GM08714 (cell line): ENCODE data around the gene ARHGAP8.

ENCODE experiments used
- H3K4me3 ChIP-seq: fragments of 200-500 bp; sonication (Bioruptor generic); 2 replicates; pipeline ENCODE4 v1.5.1; 2014; ENCODE audit warnings: mild to moderate bottlenecking, low read length, inconsistent platforms
- ZNF274 ChIP-seq: IDR thresholded peaks from 2 replicates; pipeline ENCODE4 v1.6.1; 2012; ENCODE audit warnings: mild to moderate bottlenecking, low read depth, low read length

ARHGAP8 gene

DNA sequence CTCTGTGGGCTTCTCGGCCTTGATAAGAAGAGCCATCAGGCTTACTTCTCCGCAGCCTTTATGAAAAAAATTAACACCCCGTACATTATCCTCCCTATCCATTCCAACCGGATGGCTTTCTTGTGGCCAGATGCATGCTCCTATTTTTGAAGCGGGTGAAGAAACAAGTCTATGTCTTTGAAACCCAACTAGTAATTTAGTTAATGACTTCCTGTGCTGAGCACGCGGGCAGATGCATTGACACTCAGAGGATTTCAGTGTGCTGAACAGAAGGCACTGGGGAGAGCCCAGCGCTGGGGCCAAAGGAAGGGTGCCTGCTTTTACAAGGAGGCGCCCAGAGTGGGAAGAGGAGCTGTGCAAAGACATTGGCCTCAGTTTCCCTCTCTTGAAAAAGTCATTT, 53.3 kb downstream of the ARHGAP8 start:
- no peak for TF ChIP-seq ZNF274
- no peak overlapping the region for H3K4me3 ChIP-seq

- TF ChIP-seq ZNF274: no peak
- H3K4me3 ChIP-seq: no peak overlapping the region
Observed at GRCh38 chr22:44807232-44807631, 54.9 kb downstream of the ARHGAP8 start.

DNA sequence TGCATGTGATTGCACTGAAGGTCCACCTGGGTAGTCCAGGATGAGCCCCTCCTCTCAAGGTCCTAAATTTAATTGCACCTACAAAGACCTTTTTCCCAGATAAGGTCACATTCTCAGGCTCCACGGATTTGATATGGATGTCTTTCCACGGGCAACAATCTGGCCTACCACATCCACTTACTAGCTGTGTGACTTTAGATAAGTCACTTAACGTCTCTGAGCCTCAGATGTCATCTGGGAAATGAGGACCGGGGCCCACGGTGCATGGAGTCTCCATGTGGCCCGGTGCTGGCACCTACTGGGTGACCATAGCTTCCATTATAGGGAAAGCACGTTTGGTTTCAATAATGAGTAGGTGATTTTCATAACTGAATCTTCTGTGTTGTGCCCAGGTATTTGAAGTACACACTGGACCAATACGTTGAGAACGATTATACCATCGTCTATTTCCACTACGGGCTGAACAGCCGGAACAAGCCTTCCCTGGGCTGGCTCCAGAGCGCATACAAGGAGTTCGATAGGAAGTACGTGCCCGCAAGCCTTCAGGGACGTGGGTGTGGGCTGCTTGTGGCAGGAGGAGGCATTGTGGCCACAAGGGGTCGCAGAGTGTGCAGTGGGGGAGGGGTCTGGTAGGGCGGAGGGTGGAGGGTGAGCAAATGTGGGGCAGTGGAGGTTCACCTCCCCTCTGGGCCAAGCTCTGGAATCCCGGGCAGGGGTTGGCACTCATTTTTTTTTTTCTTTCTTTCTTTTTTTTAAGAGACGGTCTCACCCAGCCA, 55.7 kb downstream of the ARHGAP8 start:
- no peak overlapping the region for H3K4me3 ChIP-seq
- TF ChIP-seq ZNF274: no peak

GRCh38 chr22:44809456-44809855, 57.1 kb downstream of the ARHGAP8 start:
- no peak overlapping the region for H3K4me3 ChIP-seq
- no peak for TF ChIP-seq ZNF274

- no peak for TF ChIP-seq ZNF274
- no peak overlapping the region for H3K4me3 ChIP-seq
Observed at GRCh38 chr22:44811141-44811540, 58.8 kb downstream of the ARHGAP8 start.

DNA sequence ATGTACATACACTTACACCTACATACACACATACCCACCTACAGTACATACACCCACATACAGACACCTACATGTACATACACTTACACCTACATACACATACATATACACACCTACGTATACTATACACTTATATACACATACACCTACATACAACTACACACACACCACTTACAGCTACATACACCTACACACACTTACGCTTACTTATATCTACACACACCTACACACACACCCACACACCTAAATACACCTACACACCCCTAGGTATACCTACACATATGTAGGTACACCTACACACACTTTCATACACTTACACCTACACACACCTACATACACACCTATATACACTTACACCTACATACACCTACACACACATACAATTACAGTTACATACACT, 61.0 kb downstream of the ARHGAP8 start:
- no peak overlapping the region for H3K4me3 ChIP-seq
- no peak for TF ChIP-seq ZNF274

- no peak overlapping the region for H3K4me3 ChIP-seq
- TF ChIP-seq ZNF274: no peak
Observed at GRCh38 chr22:44814266-44815098, 62.1 kb downstream of the ARHGAP8 start.

DNA sequence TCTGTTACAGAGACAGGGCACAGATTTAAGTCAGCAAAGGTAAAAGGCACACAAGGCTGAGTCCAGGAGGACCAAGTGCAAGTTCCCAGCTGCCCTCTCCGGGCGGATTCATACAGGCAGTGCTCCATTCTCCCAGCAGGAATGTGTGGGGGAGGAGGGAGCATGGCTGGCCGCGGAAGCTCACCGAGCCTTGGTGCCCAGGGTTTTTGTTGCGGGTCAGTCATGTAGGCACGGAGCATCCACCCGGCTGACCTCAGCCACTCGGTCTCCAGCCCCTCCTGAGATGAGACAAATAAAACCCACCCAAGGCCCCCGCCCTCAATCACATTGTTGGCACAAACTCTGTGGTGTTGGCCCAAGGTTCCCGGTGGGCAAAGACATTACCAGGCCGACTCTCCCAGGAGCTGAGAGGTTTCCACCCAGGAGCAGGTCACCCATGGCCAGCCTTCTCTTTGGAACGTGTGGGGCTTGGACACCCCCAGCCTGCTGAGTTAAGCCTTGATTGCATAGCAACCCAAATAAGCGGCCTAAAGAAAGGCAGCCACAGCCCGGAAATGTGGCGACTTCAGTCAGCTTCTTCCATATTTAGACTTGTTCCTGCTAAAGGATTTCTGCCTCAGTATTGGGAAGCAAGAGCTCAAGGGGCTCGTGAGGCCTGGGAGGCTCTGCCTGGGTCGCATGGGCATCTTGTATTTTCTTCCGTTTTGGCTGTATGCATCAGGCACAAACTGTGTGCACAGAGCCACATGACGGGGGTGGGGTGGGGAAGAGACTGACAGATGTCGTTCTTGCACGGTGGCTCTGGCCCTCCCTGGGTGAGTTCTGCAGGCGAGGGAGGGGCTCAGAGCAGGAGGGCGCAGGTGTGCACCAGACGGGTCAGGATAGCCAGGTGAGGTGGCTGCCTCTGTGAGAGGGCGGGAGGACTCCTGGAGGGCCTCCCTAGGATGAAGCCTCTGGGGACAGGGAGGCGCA, 63.0 kb downstream of the ARHGAP8 start:
- TF ChIP-seq ZNF274: no peak
- no peak overlapping the region for H3K4me3 ChIP-seq

- no peak overlapping the region for H3K4me3 ChIP-seq
- TF ChIP-seq ZNF274: no peak
Observed at GRCh38 chr22:44816141-44816540, 63.8 kb downstream of the ARHGAP8 start.

GRCh38 chr22:44818727-44819126, 66.4 kb downstream of the ARHGAP8 start:
- TF ChIP-seq ZNF274: no peak
- no peak overlapping the region for H3K4me3 ChIP-seq

- no peak overlapping the region for H3K4me3 ChIP-seq
- TF ChIP-seq ZNF274: no peak
Observed at GRCh38 chr22:44819966-44820631, 67.7 kb downstream of the ARHGAP8 start.

DNA sequence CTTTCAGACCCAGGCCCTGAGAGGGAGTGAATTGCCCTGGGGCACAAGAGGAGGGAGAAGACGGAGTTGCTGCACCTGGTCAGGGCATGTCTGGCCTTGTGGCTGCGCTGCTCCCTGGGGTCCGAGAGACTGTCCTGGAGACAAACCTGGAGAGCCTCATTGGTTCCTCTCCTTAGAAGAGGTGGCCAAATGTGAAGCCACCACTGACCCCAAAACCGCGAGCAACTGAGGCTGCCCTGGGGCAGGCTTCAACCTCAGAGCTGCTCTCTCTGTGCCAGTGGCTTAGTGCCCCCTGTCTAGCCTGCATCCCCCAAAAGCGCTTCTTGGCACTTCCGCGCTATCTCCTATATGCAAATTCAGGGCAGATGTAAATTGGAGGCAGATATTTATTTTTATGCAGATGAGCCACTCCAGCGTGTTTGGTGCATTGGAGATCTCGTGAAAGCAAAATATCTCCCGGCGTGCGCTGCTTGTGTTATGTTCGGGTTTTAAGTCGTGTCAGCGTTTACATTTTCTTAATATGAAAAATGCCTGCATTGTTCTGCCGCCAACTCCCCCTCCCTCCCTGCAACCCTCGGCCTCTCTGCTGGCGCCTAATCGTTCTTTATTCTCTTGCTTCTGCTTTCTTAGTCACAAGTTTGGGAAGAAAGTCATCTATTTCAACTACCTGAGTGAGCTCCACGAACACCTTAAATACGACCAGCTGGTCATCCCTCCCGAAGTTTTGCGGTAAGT, 69.5 kb downstream of the ARHGAP8 start:
- H3K4me3 ChIP-seq: no peak overlapping the region
- TF ChIP-seq ZNF274: no peak

GRCh38 chr22:44822534-44822933, 70.2 kb downstream of the ARHGAP8 start:
- H3K4me3 ChIP-seq: no peak overlapping the region
- no peak for TF ChIP-seq ZNF274

- no peak for TF ChIP-seq ZNF274
- H3K4me3 ChIP-seq: no peak overlapping the region
Observed at GRCh38 chr22:44823396-44823795, 71.0 kb downstream of the ARHGAP8 start.
